ENCODE results near the gene RASA3.
"Not testable (repeated sequence)": the region's sequence is repeated elsewhere in the genome, so short reads cannot be mapped to it uniquely, and the experiment has no call there.

Gene RASA3

GRCh38 chr13:114020750-114021463 lies 111.5 kb downstream of the RASA3 start:
- peaks cover 12% of the 10 kb centered on the region for H3K36me3 ChIP-seq (ENCODE audit: control insufficient read depth, insufficient read depth, low read length)
- H3K4me1 ChIP-seq (ENCODE audit: control insufficient read depth, insufficient read depth, low read length) = peaks cover 10% of the 10 kb centered on the region; the same call in 1 of the 2 replicates
- H3K27ac ChIP-seq (ENCODE audit: low read depth, low read length) = no peak overlapping the region
- no peaks in the 10 kb centered on the region for H3K9me3 ChIP-seq (ENCODE audit: control insufficient read depth, insufficient read depth, low read depth, low read length)
- no peaks in the 10 kb centered on the region for H3K27me3 ChIP-seq (ENCODE audit: control insufficient read depth, insufficient read depth, low read length)
- H3K4me3 ChIP-seq (ENCODE audit: low read depth, low read length) = no peak overlapping the region
- H3K9ac ChIP-seq (ENCODE audit: low read length) = no peak overlapping the region

- H3K36me3 ChIP-seq (ENCODE audit: control insufficient read depth, insufficient read depth, low read length) = peaks cover 15% of the 10 kb centered on the region
- H3K4me1 ChIP-seq (ENCODE audit: control insufficient read depth, insufficient read depth, low read length); H3K27me3 ChIP-seq (ENCODE audit: control insufficient read depth, insufficient read depth, low read length); H3K27ac ChIP-seq (ENCODE audit: low read depth, low read length); H3K4me3 ChIP-seq (ENCODE audit: low read depth, low read length); H3K9me3 ChIP-seq (ENCODE audit: control insufficient read depth, insufficient read depth, low read depth, low read length); H3K9ac ChIP-seq (ENCODE audit: low read length): not testable (repeated sequence)
Observed at GRCh38 chr13:114020134-114020533, 112.3 kb downstream of the RASA3 start.

GRCh38 chr13:114019367-114019766 lies 113.1 kb downstream of the RASA3 start:
- Histone ChIP-seq H3K9ac (ENCODE audit: low read length) (no peak overlapping the region), H3K4me1 (ENCODE audit: control insufficient read depth, insufficient read depth, low read length) (peaks cover 3% of the 10 kb centered on the region; the same call in 1 of the 2 replicates), H3K9me3 (ENCODE audit: control insufficient read depth, insufficient read depth, low read depth, low read length) (no peaks in the 10 kb centered on the region), H3K4me3 (ENCODE audit: low read depth, low read length) (peak overlapping the region; percentile 5; the same call in 1 of the 2 replicates), H3K27ac (ENCODE audit: low read depth, low read length) (no peak overlapping the region), H3K27me3 (ENCODE audit: control insufficient read depth, insufficient read depth, low read length) (no peaks in the 10 kb centered on the region), H3K36me3 (ENCODE audit: control insufficient read depth, insufficient read depth, low read length) (peaks cover 15% of the 10 kb centered on the region)

GRCh38 chr13:114018461-114019055 lies 113.9 kb downstream of the RASA3 start:
- Histone ChIP-seq H3K9ac (ENCODE audit: low read length) (no peak overlapping the region), H3K36me3 (ENCODE audit: control insufficient read depth, insufficient read depth, low read length) (peaks cover 15% of the 10 kb centered on the region), H3K9me3 (ENCODE audit: control insufficient read depth, insufficient read depth, low read depth, low read length) (no peaks in the 10 kb centered on the region), H3K27me3 (ENCODE audit: control insufficient read depth, insufficient read depth, low read length) (no peaks in the 10 kb centered on the region; the same call in 1 of the 2 replicates), H3K27ac (ENCODE audit: low read depth, low read length) (no peak overlapping the region), H3K4me3 (ENCODE audit: low read depth, low read length) (no peak overlapping the region), H3K4me1 (ENCODE audit: control insufficient read depth, insufficient read depth, low read length) (peaks cover 3% of the 10 kb centered on the region; the same call in 1 of the 2 replicates)

GRCh38 chr13:114017966-114018365 lies 114.5 kb downstream of the RASA3 start:
- Histone ChIP-seq H3K9me3 (ENCODE audit: control insufficient read depth, insufficient read depth, low read depth, low read length) (no peaks in the 10 kb centered on the region), H3K36me3 (ENCODE audit: control insufficient read depth, insufficient read depth, low read length) (peaks cover 15% of the 10 kb centered on the region), H3K27me3 (ENCODE audit: control insufficient read depth, insufficient read depth, low read length) (no peaks in the 10 kb centered on the region; the same call in 1 of the 2 replicates), H3K4me3 (ENCODE audit: low read depth, low read length) (no peak overlapping the region), H3K4me1 (ENCODE audit: control insufficient read depth, insufficient read depth, low read length) (peaks cover 3% of the 10 kb centered on the region; the same call in 1 of the 2 replicates), H3K27ac (ENCODE audit: low read depth, low read length) (no peak overlapping the region), H3K9ac (ENCODE audit: low read length) (no peak overlapping the region)

- no peak overlapping the region for H3K9ac ChIP-seq (ENCODE audit: low read length)
- H3K4me1 ChIP-seq (ENCODE audit: control insufficient read depth, insufficient read depth, low read length) = peaks cover 3% of the 10 kb centered on the region; the same call in 1 of the 2 replicates
- H3K9me3 ChIP-seq (ENCODE audit: control insufficient read depth, insufficient read depth, low read depth, low read length) = no peaks in the 10 kb centered on the region
- H3K27me3 ChIP-seq (ENCODE audit: control insufficient read depth, insufficient read depth, low read length) = no peaks in the 10 kb centered on the region; the same call in 1 of the 2 replicates
- no peak overlapping the region for H3K4me3 ChIP-seq (ENCODE audit: low read depth, low read length)
- H3K27ac ChIP-seq (ENCODE audit: low read depth, low read length) = no peak overlapping the region
- H3K36me3 ChIP-seq (ENCODE audit: control insufficient read depth, insufficient read depth, low read length) = peaks cover 20% of the 10 kb centered on the region
Observed at GRCh38 chr13:114017028-114017630, 115.3 kb downstream of the RASA3 start.

GRCh38 chr13:114016321-114017027 lies 115.9 kb downstream of the RASA3 start:
- peaks cover 20% of the 10 kb centered on the region for H3K36me3 ChIP-seq (ENCODE audit: control insufficient read depth, insufficient read depth, low read length)
- H3K9ac ChIP-seq (ENCODE audit: low read length) = no peak overlapping the region
- H3K27ac ChIP-seq (ENCODE audit: low read depth, low read length) = no peak overlapping the region

GRCh38 chr13:114015969-114016295 lies 116.5 kb downstream of the RASA3 start:
- Histone ChIP-seq H3K4me3 (ENCODE audit: low read depth, low read length) (no peak overlapping the region), H3K9me3 (ENCODE audit: control insufficient read depth, insufficient read depth, low read depth, low read length) (no peaks in the 10 kb centered on the region), H3K4me1 (ENCODE audit: control insufficient read depth, insufficient read depth, low read length) (peaks cover 3% of the 10 kb centered on the region; the same call in 1 of the 2 replicates), H3K9ac (ENCODE audit: low read length) (no peak overlapping the region), H3K27me3 (ENCODE audit: control insufficient read depth, insufficient read depth, low read length) (no peaks in the 10 kb centered on the region; the same call in 1 of the 2 replicates), H3K27ac (ENCODE audit: low read depth, low read length) (no peak overlapping the region), H3K36me3 (ENCODE audit: control insufficient read depth, insufficient read depth, low read length) (peaks cover 22% of the 10 kb centered on the region)

More at GRCh38 chr13:114016321-114017027, 115.9 kb downstream of the RASA3 start:
- Histone ChIP-seq H3K9me3 (ENCODE audit: control insufficient read depth, insufficient read depth, low read depth, low read length) (no peaks in the 10 kb centered on the region), H3K27me3 (ENCODE audit: control insufficient read depth, insufficient read depth, low read length) (no peaks in the 10 kb centered on the region; the same call in 1 of the 2 replicates), H3K4me3 (ENCODE audit: low read depth, low read length) (no peak overlapping the region), H3K4me1 (ENCODE audit: control insufficient read depth, insufficient read depth, low read length) (peaks cover 3% of the 10 kb centered on the region; the same call in 1 of the 2 replicates)

- no peak overlapping the region for H3K27ac ChIP-seq (ENCODE audit: low read depth, low read length)
- H3K36me3 ChIP-seq (ENCODE audit: control insufficient read depth, insufficient read depth, low read length) = peaks cover 23% of the 10 kb centered on the region
- peaks cover 2% of the 10 kb centered on the region; the same call in 1 of the 2 replicates for H3K4me1 ChIP-seq (ENCODE audit: control insufficient read depth, insufficient read depth, low read length)
- H3K9ac ChIP-seq (ENCODE audit: low read length) = no peak overlapping the region
- no peaks in the 10 kb centered on the region; the same call in 1 of the 2 replicates for H3K27me3 ChIP-seq (ENCODE audit: control insufficient read depth, insufficient read depth, low read length)
- no peaks in the 10 kb centered on the region for H3K9me3 ChIP-seq (ENCODE audit: control insufficient read depth, insufficient read depth, low read depth, low read length)
- H3K4me3 ChIP-seq (ENCODE audit: low read depth, low read length) = no peak overlapping the region
Observed at GRCh38 chr13:114015111-114015968, 117.1 kb downstream of the RASA3 start.

GRCh38 chr13:114013952-114014629 lies 118.3 kb downstream of the RASA3 start:
- Histone ChIP-seq H3K36me3 (ENCODE audit: control insufficient read depth, insufficient read depth, low read length) (peaks cover 28% of the 10 kb centered on the region), H3K27me3 (ENCODE audit: control insufficient read depth, insufficient read depth, low read length) (no peaks in the 10 kb centered on the region; the same call in 1 of the 2 replicates), H3K9ac (ENCODE audit: low read length) (no peak overlapping the region), H3K9me3 (ENCODE audit: control insufficient read depth, insufficient read depth, low read depth, low read length) (no peaks in the 10 kb centered on the region), H3K4me3 (ENCODE audit: low read depth, low read length) (no peak overlapping the region), H3K27ac (ENCODE audit: low read depth, low read length) (no peak overlapping the region), H3K4me1 (ENCODE audit: control insufficient read depth, insufficient read depth, low read length) (no peaks in the 10 kb centered on the region)
